Skeletal muscle satellite cell (primary cell): ENCODE measurements around the gene DIMT1.

Experiments
- H3K27me3 ChIP-seq: 2 replicates; pipeline ENCODE4 v1.7.0; 2013; ENCODE audit warnings: low read length; ENCODE audit not compliant: control insufficient read depth, insufficient read depth
- H3K36me3 ChIP-seq: 2 replicates; pipeline ENCODE4 v1.7.0; 2013; ENCODE audit warnings: mild to moderate bottlenecking, control low read depth, low read length; ENCODE audit not compliant: insufficient read depth
- H3K4me1 ChIP-seq: 2 replicates; pipeline ENCODE4 v1.7.0; 2013; ENCODE audit warnings: low read length; ENCODE audit not compliant: control insufficient read depth, insufficient read depth
- H3K4me2 ChIP-seq: 2 replicates; pipeline ENCODE4 v1.7.0; 2013; ENCODE audit warnings: mild to moderate bottlenecking, low read length
- H3K4me3 ChIP-seq: 2 replicates; pipeline ENCODE4 v1.7.0; 2013; ENCODE audit warnings: low read length
- H3K9ac ChIP-seq: 2 replicates; pipeline ENCODE4 v1.7.0; 2013; ENCODE audit warnings: mild to moderate bottlenecking, low read depth, low read length, moderate library complexity
- H3K9me3 ChIP-seq: replicated peaks from 2 replicates; pipeline ENCODE4 v1.7.0; 2013; ENCODE audit warnings: mild to moderate bottlenecking, control low read depth, low read length

DIMT1 gene

GRCh38 chr5:62369039-62369438, 34.7 kb downstream of the DIMT1 start:
- peaks cover 19% of the 10 kb centered on the region for H3K36me3 ChIP-seq

GRCh38 chr5:62362701-62363100, 41.0 kb downstream of the DIMT1 start:
- H3K36me3 ChIP-seq, result peaks cover 27% of the 10 kb centered on the region
- H3K4me2 ChIP-seq, result no peak overlapping the region
- H3K4me1 ChIP-seq, result no peaks in the 10 kb centered on the region
- no peaks in the 10 kb centered on the region for H3K27me3 ChIP-seq
- no peak overlapping the region for H3K4me3 ChIP-seq
- H3K9ac ChIP-seq, result no peak overlapping the region
- no peaks in the 10 kb centered on the region for H3K9me3 ChIP-seq

More at GRCh38 chr5:62369039-62369438, 34.7 kb downstream of the DIMT1 start:
- Histone ChIP-seq H3K4me1 (peaks cover 6% of the 10 kb centered on the region), H3K4me2 (no peak overlapping the region), H3K9ac (no peak overlapping the region), H3K4me3 (no peak overlapping the region), H3K9me3 (no peaks in the 10 kb centered on the region), H3K27me3 (no peaks in the 10 kb centered on the region)

DNA sequence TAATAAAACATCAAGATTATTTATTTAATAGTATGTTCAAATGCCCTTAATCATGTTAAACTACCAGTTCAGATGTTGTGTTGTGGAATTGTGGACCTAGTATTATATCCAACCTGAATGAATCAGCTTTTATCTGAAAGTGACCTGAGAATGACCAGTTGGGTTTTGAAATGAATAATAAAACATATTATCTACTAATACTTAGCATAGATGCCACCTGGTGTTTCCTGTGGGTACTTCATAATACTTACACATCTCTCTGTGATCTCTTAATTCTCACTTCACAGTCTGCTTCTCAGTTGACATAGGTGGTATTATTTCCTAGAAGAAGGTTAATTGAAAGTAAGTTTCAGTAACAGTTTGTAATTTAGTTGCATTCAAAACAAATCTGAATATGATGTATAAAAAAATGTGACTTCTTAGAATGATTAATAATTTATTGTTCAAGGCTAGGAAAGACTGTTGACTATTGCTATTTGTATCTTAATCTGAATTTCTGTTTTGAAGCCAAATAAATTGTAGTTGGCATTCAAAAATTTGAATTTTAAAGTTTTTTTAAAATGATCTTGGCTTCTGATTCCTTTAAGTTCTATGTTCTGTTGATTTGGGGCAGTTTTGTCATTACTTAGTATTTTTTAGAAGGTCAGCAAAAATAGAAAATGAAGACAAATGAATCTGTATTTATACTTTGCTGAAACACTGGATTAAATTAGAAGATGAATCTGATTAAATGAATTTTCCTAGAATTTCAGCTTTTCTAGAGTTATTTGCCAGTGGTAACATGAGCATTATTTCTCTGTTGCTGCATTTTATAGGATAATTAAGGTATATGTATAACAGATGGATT, 49.5 kb downstream of the DIMT1 start:
- H3K4me2 ChIP-seq, result no peak overlapping the region
- no peaks in the 10 kb centered on the region for H3K9me3 ChIP-seq
- H3K4me3 ChIP-seq, result no peak overlapping the region
- H3K36me3 ChIP-seq, result peaks cover 29% of the 10 kb centered on the region
- no peaks in the 10 kb centered on the region for H3K27me3 ChIP-seq
- H3K9ac ChIP-seq, result no peak overlapping the region
- no peaks in the 10 kb centered on the region for H3K4me1 ChIP-seq

- Histone ChIP-seq H3K36me3 (peaks cover 13% of the 10 kb centered on the region), H3K4me1 (no peaks in the 10 kb centered on the region), H3K9ac (no peak overlapping the region), H3K4me2 (no peak overlapping the region), H3K9me3 (no peaks in the 10 kb centered on the region), H3K27me3 (no peaks in the 10 kb centered on the region), H3K4me3 (no peak overlapping the region)
Observed at GRCh38 chr5:62348723-62349481, 54.8 kb downstream of the DIMT1 start.

DNA sequence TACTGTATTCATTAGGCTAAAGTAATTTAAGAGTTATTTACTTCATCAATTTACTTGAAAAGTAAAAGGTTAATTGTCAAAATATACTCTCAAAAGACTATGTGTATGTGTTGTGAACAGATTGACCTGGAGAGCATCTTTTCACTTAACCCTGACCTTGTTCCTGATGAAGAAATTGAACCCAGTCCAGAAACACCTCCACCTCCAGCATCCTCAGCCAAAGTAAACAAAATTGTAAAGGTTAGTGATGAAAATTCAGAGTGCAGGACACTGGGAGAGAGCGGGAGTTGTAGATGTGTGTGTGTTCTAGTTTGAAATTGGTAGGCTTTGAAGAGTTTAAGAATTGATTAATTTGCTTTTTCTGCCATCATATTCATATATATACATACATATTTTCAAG, 55.8 kb downstream of the DIMT1 start:
- no peak overlapping the region for H3K4me3 ChIP-seq
- no peaks in the 10 kb centered on the region for H3K9me3 ChIP-seq
- no peak overlapping the region for H3K4me2 ChIP-seq
- H3K27me3 ChIP-seq, result no peaks in the 10 kb centered on the region
- H3K4me1 ChIP-seq, result peaks cover 3% of the 10 kb centered on the region
- H3K9ac ChIP-seq, result no peak overlapping the region
- H3K36me3 ChIP-seq, result peaks cover 8% of the 10 kb centered on the region

- H3K27me3 ChIP-seq, result no peaks in the 10 kb centered on the region
- no peaks in the 10 kb centered on the region for H3K9me3 ChIP-seq
- no peak overlapping the region for H3K4me3 ChIP-seq
- H3K4me1 ChIP-seq, result peaks cover 3% of the 10 kb centered on the region
- no peak overlapping the region for H3K4me2 ChIP-seq
- H3K36me3 ChIP-seq, result peaks cover 8% of the 10 kb centered on the region
- H3K9ac ChIP-seq, result no peak overlapping the region
Observed at GRCh38 chr5:62346748-62347147, 57.0 kb downstream of the DIMT1 start.

DNA sequence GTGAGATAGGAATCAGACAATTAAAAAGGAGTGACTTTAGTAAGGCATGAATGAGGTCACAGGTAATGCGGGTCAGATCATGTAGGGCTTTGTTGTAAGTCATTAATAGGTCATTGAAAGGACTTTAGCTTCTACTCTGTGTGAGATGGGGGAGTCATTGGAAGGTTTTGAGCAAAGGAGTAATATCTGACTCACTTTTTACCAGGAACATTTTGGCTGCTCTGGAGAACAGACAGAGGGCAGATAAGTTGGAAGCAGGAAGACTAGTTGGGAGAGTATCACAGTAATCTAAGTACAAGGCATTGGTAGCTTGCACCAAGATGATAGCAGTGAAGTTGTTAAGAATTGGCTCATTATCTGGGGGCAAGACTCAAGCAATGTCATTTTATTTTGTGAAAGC, 60.3 kb downstream of the DIMT1 start:
- Histone ChIP-seq H3K4me1 (peaks cover 3% of the 10 kb centered on the region), H3K4me2 (no peak overlapping the region), H3K4me3 (no peak overlapping the region), H3K27me3 (no peaks in the 10 kb centered on the region), H3K36me3 (no peaks in the 10 kb centered on the region), H3K9me3 (no peaks in the 10 kb centered on the region), H3K9ac (no peak overlapping the region)

GRCh38 chr5:62342476-62342837, 61.2 kb downstream of the DIMT1 start:
- Histone ChIP-seq H3K4me1 (peaks cover 3% of the 10 kb centered on the region), H3K4me2 (no peak overlapping the region), H3K4me3 (no peak overlapping the region), H3K36me3 (no peaks in the 10 kb centered on the region), H3K9ac (no peak overlapping the region), H3K27me3 (no peaks in the 10 kb centered on the region), H3K9me3 (no peaks in the 10 kb centered on the region)

DNA sequence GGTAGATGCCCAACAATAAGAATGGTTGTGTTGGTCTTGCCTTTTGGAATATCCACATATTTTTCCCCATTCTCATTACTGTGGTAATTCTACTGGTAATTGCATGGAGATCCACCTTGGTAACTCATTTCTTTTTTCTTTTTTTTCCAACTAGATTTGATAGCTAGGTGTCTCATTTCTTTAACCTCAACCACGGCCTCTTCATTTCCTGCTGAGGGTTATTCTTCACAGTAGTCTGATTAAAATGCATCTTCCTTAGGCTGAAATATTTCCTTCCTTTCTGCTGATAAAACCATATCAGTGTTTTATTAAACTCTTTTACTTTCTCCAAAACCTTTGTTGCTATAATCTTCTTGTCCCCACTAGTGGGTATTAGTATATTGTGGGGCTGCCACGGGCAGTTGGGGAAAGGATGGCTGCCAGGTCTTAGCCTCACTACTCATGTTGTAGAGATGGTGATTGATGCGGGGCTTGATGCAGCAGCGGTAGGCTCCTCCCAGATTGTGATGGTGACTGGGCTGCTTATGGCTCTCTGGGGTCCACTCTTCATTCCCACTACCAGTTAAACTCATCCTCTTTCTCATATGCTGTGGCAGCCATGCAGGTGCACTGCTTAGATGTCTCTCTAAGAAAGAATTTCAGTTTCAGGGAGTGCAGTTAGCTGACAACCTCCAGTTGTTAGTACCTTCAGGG, 61.8 kb downstream of the DIMT1 start:
- no peak overlapping the region for H3K4me3 ChIP-seq
- peaks cover 3% of the 10 kb centered on the region for H3K4me1 ChIP-seq
- no peak overlapping the region for H3K9ac ChIP-seq
- no peaks in the 10 kb centered on the region for H3K9me3 ChIP-seq
- no peaks in the 10 kb centered on the region for H3K36me3 ChIP-seq
- H3K4me2 ChIP-seq, result no peak overlapping the region
- H3K27me3 ChIP-seq, result no peaks in the 10 kb centered on the region

- H3K9me3 ChIP-seq, result no peaks in the 10 kb centered on the region
- peaks cover 3% of the 10 kb centered on the region for H3K4me1 ChIP-seq
- H3K27me3 ChIP-seq, result no peaks in the 10 kb centered on the region
- no peaks in the 10 kb centered on the region for H3K36me3 ChIP-seq
- no peak overlapping the region for H3K9ac ChIP-seq
- no peak overlapping the region for H3K4me3 ChIP-seq
- no peak overlapping the region for H3K4me2 ChIP-seq
Observed at GRCh38 chr5:62340979-62341378, 62.7 kb downstream of the DIMT1 start.

GRCh38 chr5:62340392-62340791, 63.3 kb downstream of the DIMT1 start:
- Histone ChIP-seq H3K36me3 (no peaks in the 10 kb centered on the region), H3K27me3 (no peaks in the 10 kb centered on the region), H3K9ac (no peak overlapping the region), H3K4me2 (no peak overlapping the region), H3K4me1 (peaks cover 3% of the 10 kb centered on the region), H3K9me3 (no peaks in the 10 kb centered on the region), H3K4me3 (no peak overlapping the region)
